Adrenal gland (tissue), 12 donors: Measurements from ENCODE around the gene SIL1. TPM values are rescaled to one million over a fixed set of nuclear protein-coding genes. Genes with fewer than 3 reads are reported as not detected.
A peak's percentile ranks its signal among the peaks of the same experiment; 100 is the strongest.

Experiments used
- DNase-seq, 7 donors: peaks; one replicate each; pipeline ENCODE4 v3.0.0-alpha.2; 2019 to 2020
- H3K27ac ChIP-seq, 5 donors: fragments of 200-600 bp; sonication (generic) in 4 of 5; 1 replicate in 3 of 5; 2 replicates in 2 of 5; pipeline versions ENCODE4 v1.5.1 to v1.8.0; 2016 to 2020; ENCODE audit warnings: mild to moderate bottlenecking in 1 of 5
- H3K27me3 ChIP-seq: fragments of 200-600 bp; 2 replicates; pipeline ENCODE4 v1.8.0; 2021
- H3K36me3 ChIP-seq, 2 donors: fragments of 200-600 bp; replicated peaks in 1 of 2; 1 replicate in 1 of 2; 2 replicates in 1 of 2; pipeline versions ENCODE4 v1.5.1 to v1.8.0; 2018 to 2022
- H3K4me1 ChIP-seq, 2 donors: fragments of 200-600 bp; replicated peaks in 1 of 2; 1 replicate in 1 of 2; 2 replicates in 1 of 2; pipeline versions ENCODE4 v1.5.1 to v1.8.0; 2018 to 2021
- H3K4me3 ChIP-seq, 4 donors: fragments of 200-600 bp; sonication (generic) in 3 of 4; one replicate each; pipeline ENCODE4 v1.5.1; 2016 to 2018
- H3K9me3 ChIP-seq, 3 donors: fragments of 200-600 bp; sonication (generic) in 1 of 3; replicated peaks in 1 of 3; 1 replicate in 2 of 3; 2 replicates in 1 of 3; pipeline versions ENCODE4 v1.5.1 to v1.8.0; 2016 to 2021
- CTCF ChIP-seq, 6 experiments: fragments of 450-650 bp in 4 of 6; fragments of 200-600 bp in 2 of 6; sonication (generic) in 1 of 6; IDR thresholded peaks; 1 replicate in 5 of 6; 2 replicates in 1 of 6; pipeline versions ENCODE4 v1.5.1 to v1.8.0; 2016 to 2021; ENCODE audit warnings: antibody characterized with exemption in 6 of 6, mild to moderate bottlenecking in 2 of 6, moderate library complexity in 1 of 6
- POLR2A ChIP-seq, 2 donors: fragments of 450-650 bp; IDR thresholded peaks; one replicate each; pipeline ENCODE4 v1.6.1; 2017; ENCODE audit warnings: antibody characterized with exemption in 2 of 2, mild to moderate bottlenecking in 2 of 2, moderate library complexity in 1 of 2
- WGBS, 4 donors: extraction: QIAGEN DNeasy Blood & Tissue Kit in 2 of 4; methylation state at CpG; one replicate each; pipeline versions ENCODE4 v1.1.5 to v1.1.7; 2013 to 2017; 5-methylcytosine and 5-hydroxymethylcytosine counted together
- intact Hi-C, 2 donors: fragments of 100-400 bp; cut with DNase I; formaldehyde crosslinking; loops; one replicate each; pipeline versions ENCODE4 v1.14.1 to v1.15.0; 2022 to 2023
- polyA plus RNA-seq, 3 donors: library from polyadenylated mRNA; stranded (reverse); fragments of 200-250 nt in 2 of 3; fragments of 350-450 nt in 1 of 3; fragmentation: Illumina TruSeq in 1 of 3; extraction: RNeasy Lipid Tissue Mini Kit (QIAGEN cat#74804) in 1 of 3; gene quantifications; one replicate each; pipeline ENCODE4 v1.2.3, GENCODE V29; 2013 to 2014
- total RNA-seq, 9 donors: library from RNA; depleted of rRNA in 4 of 9; stranded (reverse); fragments of >200 nt in 4 of 9; fragments of 120-200 nt in 1 of 9; fragmentation: NEBNext Ultra II Directional in 1 of 9; extraction: Animal tissue kit (Norgen Biotek cat#: 25700) in 1 of 9; gene quantifications; one replicate each; pipeline versions ENCODE4 v1.1.0 to v1.2.4, GENCODE V29; 2013 to 2023
- donor health status: healthy with polysubstance abuse.
- donor health status: Bipolar disorder and iron deficiency.
- donor health status: DM: yes; HTN: yes; CAD: no.
- donor health status: DM: no; HTN: no; CAD: no.
- donor health status: DM: no; HTN: no; CAD: no.
- donor health status: DM: yes; HTN: yes; CAD: no.

SIL1 gene
- total and polyA plus RNA-seq, 12 donors = 81.9 to 313 (median 142) TPM

- Histone ChIP-seq H3K4me1 (peaks cover 32 to 52% of the 10 kb centered on the region in 2 donors), H3K27ac (no peak overlapping the region), H3K27me3 (no peaks in the 10 kb centered on the region), H3K4me3 (no peak overlapping the region), H3K9me3 (no peaks in the 10 kb centered on the region), H3K36me3 (no peaks in the 10 kb centered on the region)
- DNase-seq = peak in 1 of 7 donors; percentile 9
- no peak for TF ChIP-seq CTCF (IDR thresholded peaks at IDR 0.05)
- TF ChIP-seq POLR2A (IDR thresholded peaks at IDR 0.05) = no peak
- WGBS, 4 donors = 72 to 91% (median 86%) methylated on average over 2 of the region's 2 CpGs
- intact Hi-C loops = no loop called here
Measured at GRCh38 chr5:138965626-138966025, 232.5 kb downstream of the SIL1 start.

- peak in 5 of 7 donors; percentile 46 to 73 (median 60) for DNase-seq
- Histone ChIP-seq H3K36me3 (no peaks in the 10 kb centered on the region), H3K27me3 (no peaks in the 10 kb centered on the region), H3K9me3 (no peaks in the 10 kb centered on the region), H3K27ac (peak overlapping the region in 4 of 5 donors; percentile 45 to 69 (median 60)), H3K4me3 (no peak overlapping the region), H3K4me1 (peaks cover 32 to 55% of the 10 kb centered on the region in 2 donors)
- intact Hi-C loops = no loop called here
- TF ChIP-seq CTCF (IDR thresholded peaks at IDR 0.05) (no peak), POLR2A (IDR thresholded peaks at IDR 0.05) (no peak)
- WGBS, 4 donors = 31 to 48% (median 35%) methylated on average over 7 of the region's 7 CpGs
Measured at GRCh38 chr5:138964647-138965201, 233.4 kb downstream of the SIL1 start.

GRCh38 chr5:138963763-138964371, 234.3 kb downstream of the SIL1 start:
- intact Hi-C loops = no loop called here
- peak overlapping the region in 4 of 5 donors; percentile 45 to 69 (median 60) for H3K27ac ChIP-seq
- no peaks in the 10 kb centered on the region for H3K36me3 ChIP-seq
- peak in 5 of 7 donors; percentile 52 to 61 (median 56) for DNase-seq
- no peaks in the 10 kb centered on the region for H3K27me3 ChIP-seq
- TF ChIP-seq CTCF (IDR thresholded peaks at IDR 0.05) = no peak
- TF ChIP-seq POLR2A (IDR thresholded peaks at IDR 0.05) = peak in 1 of 2 donors; percentile 27
- peaks cover 27 to 46% of the 10 kb centered on the region in 2 donors for H3K4me1 ChIP-seq
- 36 to 52% (median 47%) methylated on average over 10 to 13 of the region's 13 CpGs for WGBS, 4 donors
- H3K4me3 ChIP-seq = no peak overlapping the region
- no peaks in the 10 kb centered on the region for H3K9me3 ChIP-seq

GRCh38 chr5:138962614-138963370, 235.4 kb downstream of the SIL1 start:
- TF ChIP-seq CTCF (IDR thresholded peaks at IDR 0.05) (no peak), POLR2A (IDR thresholded peaks at IDR 0.05) (no peak)
- peak overlapping the region in 1 of 4 donors; percentile 14 for H3K4me3 ChIP-seq
- H3K9me3 ChIP-seq = no peaks in the 10 kb centered on the region
- no peaks in the 10 kb centered on the region for H3K27me3 ChIP-seq
- H3K27ac ChIP-seq = peak overlapping the region in 1 of 5 donors; percentile 4
- no peaks in the 10 kb centered on the region for H3K36me3 ChIP-seq
- intact Hi-C loops = no loop called here
- peaks cover 23 to 40% of the 10 kb centered on the region in 2 donors for H3K4me1 ChIP-seq
- 85 to 92% (median 88%) methylated on average over 4 of the region's 4 CpGs for WGBS, 4 donors
- no peak for DNase-seq
